Esophagus squamous epithelium (tissue), 4 donors: ENCODE measurements around the gene ACTRT2.

Experiments used
- POLR2A ChIP-seq, 4 donors: fragments of 450-650 bp; IDR thresholded peaks; one replicate each; pipeline ENCODE4 v1.6.1; 2017; ENCODE audit warnings: antibody characterized with exemption in 4 of 4, mild to moderate bottlenecking in 4 of 4, moderate library complexity in 3 of 4
- TF ChIP-seq, protein P1 (sequence below), 6 experiments: fragments of 450-650 bp in 4 of 6; fragments of 200-600 bp in 2 of 6; sonication (generic) in 2 of 6; IDR thresholded peaks; one replicate each; pipeline ENCODE4 v1.5.1; 2016 to 2019; ENCODE audit warnings: antibody characterized with exemption in 6 of 6, mild to moderate bottlenecking in 4 of 6, moderate library complexity in 4 of 6

GRCh38 chr1:3009021-3009420, 12.2 kb upstream of the ACTRT2 start:
- TF ChIP-seq, protein P1, sequence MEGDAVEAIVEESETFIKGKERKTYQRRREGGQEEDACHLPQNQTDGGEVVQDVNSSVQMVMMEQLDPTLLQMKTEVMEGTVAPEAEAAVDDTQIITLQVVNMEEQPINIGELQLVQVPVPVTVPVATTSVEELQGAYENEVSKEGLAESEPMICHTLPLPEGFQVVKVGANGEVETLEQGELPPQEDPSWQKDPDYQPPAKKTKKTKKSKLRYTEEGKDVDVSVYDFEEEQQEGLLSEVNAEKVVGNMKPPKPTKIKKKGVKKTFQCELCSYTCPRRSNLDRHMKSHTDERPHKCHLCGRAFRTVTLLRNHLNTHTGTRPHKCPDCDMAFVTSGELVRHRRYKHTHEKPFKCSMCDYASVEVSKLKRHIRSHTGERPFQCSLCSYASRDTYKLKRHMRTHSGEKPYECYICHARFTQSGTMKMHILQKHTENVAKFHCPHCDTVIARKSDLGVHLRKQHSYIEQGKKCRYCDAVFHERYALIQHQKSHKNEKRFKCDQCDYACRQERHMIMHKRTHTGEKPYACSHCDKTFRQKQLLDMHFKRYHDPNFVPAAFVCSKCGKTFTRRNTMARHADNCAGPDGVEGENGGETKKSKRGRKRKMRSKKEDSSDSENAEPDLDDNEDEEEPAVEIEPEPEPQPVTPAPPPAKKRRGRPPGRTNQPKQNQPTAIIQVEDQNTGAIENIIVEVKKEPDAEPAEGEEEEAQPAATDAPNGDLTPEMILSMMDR (IDR thresholded peaks at IDR 0.05), result no peak
- no peak for TF ChIP-seq POLR2A (IDR thresholded peaks at IDR 0.05)
